Stimulated activated CD4-positive, alpha-beta T cell treated with anti-CD3 and anti-CD28 coated beads, Interleukin-15, amount 100 ng/mL, for 24 hours (primary cell): ENCODE data around the gene RPTOR.
"Not testable (repeated sequence)": the region's sequence is repeated elsewhere in the genome, so short reads cannot be mapped to it uniquely, and the experiment has no call there.

Experiments used
- DNase-seq: peaks from one replicate; pipeline ENCODE4 v3.0.0-alpha.2; 2020

RPTOR gene

GRCh38 chr17:80516171-80516932 lies 28.3 kb upstream of the RPTOR start:
- no peak for DNase-seq

- no peak for DNase-seq
Observed at GRCh38 chr17:80517641-80518040, 27.0 kb upstream of the RPTOR start.

GRCh38 chr17:80518392-80518791 lies 26.2 kb upstream of the RPTOR start:
- no peak for DNase-seq

GRCh38 chr17:80519091-80519781 lies 25.4 kb upstream of the RPTOR start:
- DNase-seq, result no peak

GRCh38 chr17:80520810-80521455 lies 23.7 kb upstream of the RPTOR start:
- no peak for DNase-seq

GRCh38 chr17:80523054-80523744 lies 21.4 kb upstream of the RPTOR start:
- no peak for DNase-seq

GRCh38 chr17:80523956-80524712 lies 20.5 kb upstream of the RPTOR start:
- DNase-seq, result no peak

GRCh38 chr17:80526116-80526910 lies 18.3 kb upstream of the RPTOR start:
- DNase-seq, result no peak

- no peak for DNase-seq
Observed at GRCh38 chr17:80527016-80527645, 17.5 kb upstream of the RPTOR start.

GRCh38 chr17:80528536-80528935 lies 16.1 kb upstream of the RPTOR start:
- no peak for DNase-seq

- no peak for DNase-seq
Observed at GRCh38 chr17:80529104-80529903, 15.3 kb upstream of the RPTOR start.

GRCh38 chr17:80529904-80530292 lies 14.7 kb upstream of the RPTOR start:
- no peak for DNase-seq

GRCh38 chr17:80531400-80531799 lies 13.2 kb upstream of the RPTOR start:
- DNase-seq, result no peak

- DNase-seq, result not testable (repeated sequence)
Observed at GRCh38 chr17:80537386-80537785, 7.3 kb upstream of the RPTOR start.

- no peak for DNase-seq
Observed at GRCh38 chr17:80538484-80538883, 6.2 kb upstream of the RPTOR start.

- DNase-seq, result no peak
Observed at GRCh38 chr17:80539022-80539641, 5.5 kb upstream of the RPTOR start.

- peak; percentile 7 for DNase-seq
Observed at GRCh38 chr17:80545499-80545826, 825 bp downstream of the RPTOR start.

- DNase-seq, result no peak
Observed at GRCh38 chr17:80546267-80546666, 1.6 kb downstream of the RPTOR start.

- DNase-seq, result no peak
Observed at GRCh38 chr17:80552523-80552922, 7.9 kb downstream of the RPTOR start.

GRCh38 chr17:80555266-80555665 lies 10.6 kb downstream of the RPTOR start:
- DNase-seq, result no peak
